Duodenal mucosa (tissue), 2 donors: ENCODE measurements around the gene SPRYD4.

Experiments used
- H3K27ac ChIP-seq: one replicate; pipeline ENCODE4 v1.7.0; 2013; ENCODE audit warnings: low read depth, low read length
- H3K27me3 ChIP-seq, 2 donors: one replicate each; pipeline ENCODE4 v1.7.0; 2013; ENCODE audit warnings: low read length in 2 of 2, control low read depth in 1 of 2; ENCODE audit not compliant: insufficient read depth in 2 of 2, control insufficient read depth in 1 of 2
- H3K36me3 ChIP-seq, 2 donors: one replicate each; pipeline ENCODE4 v1.7.0; 2013; ENCODE audit warnings: low read length in 2 of 2, control low read depth in 1 of 2; ENCODE audit not compliant: insufficient read depth in 2 of 2, control insufficient read depth in 1 of 2
- H3K4me1 ChIP-seq, 2 donors: one replicate each; pipeline ENCODE4 v1.7.0; 2013; ENCODE audit warnings: low read length in 2 of 2, control low read depth in 1 of 2; ENCODE audit not compliant: insufficient read depth in 2 of 2, control insufficient read depth in 1 of 2
- H3K4me3 ChIP-seq, 2 donors: one replicate each; pipeline ENCODE4 v1.7.0; 2013; ENCODE audit warnings: low read length in 2 of 2, low read depth in 1 of 2
- H3K9ac ChIP-seq, 2 donors: one replicate each; pipeline ENCODE4 v1.7.0; 2013; ENCODE audit warnings: low read length in 2 of 2, low read depth in 1 of 2
- H3K9me3 ChIP-seq, 2 donors: one replicate each; pipeline ENCODE4 v1.7.0; 2013; ENCODE audit warnings: low read length in 2 of 2, control low read depth in 1 of 2; ENCODE audit not compliant: control insufficient read depth in 1 of 2

Gene SPRYD4

DNA sequence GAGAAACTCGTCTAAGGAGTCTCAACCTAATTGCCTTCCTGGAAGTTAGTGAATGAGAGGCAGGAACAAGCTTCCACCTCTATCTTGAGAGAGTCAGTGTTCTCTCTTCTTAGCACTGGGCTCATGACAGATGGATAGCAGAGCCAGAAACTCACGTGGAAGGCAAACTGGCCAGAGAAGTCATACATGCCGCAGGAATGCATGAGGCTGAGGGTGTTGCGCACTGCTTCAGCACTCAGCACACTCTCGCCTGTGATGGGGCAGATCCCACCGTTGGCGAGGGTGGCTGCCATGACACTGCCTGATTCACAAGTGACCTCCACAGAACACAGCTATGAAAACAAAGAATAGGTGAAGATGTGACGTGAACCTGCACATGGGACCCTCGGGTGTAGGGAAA is 6.0 kb downstream of the SPRYD4 start:
- Histone ChIP-seq H3K4me1 (peaks cover 5 to 7% of the 10 kb centered on the region in 2 donors), H3K27ac (no peak overlapping the region), H3K9me3 (no peaks in the 10 kb centered on the region), H3K9ac (no peak overlapping the region), H3K27me3 (no peaks in the 10 kb centered on the region), H3K4me3 (no peak overlapping the region), H3K36me3 (peaks cover 0 to 17% of the 10 kb centered on the region in 2 donors)

- H3K9ac ChIP-seq: no peak overlapping the region
- H3K27ac ChIP-seq: no peak overlapping the region
- H3K4me1 ChIP-seq: no peaks in the 10 kb centered on the region
- H3K4me3 ChIP-seq: no peak overlapping the region
- no peaks in the 10 kb centered on the region for H3K27me3 ChIP-seq
- no peaks in the 10 kb centered on the region for H3K9me3 ChIP-seq
- H3K36me3 ChIP-seq: peaks cover 0 to 13% of the 10 kb centered on the region in 2 donors
These were observed 7.8 kb downstream of the SPRYD4 start for GRCh38 chr12:56476143-56476542.

GRCh38 chr12:56476972-56477432 is 8.6 kb downstream of the SPRYD4 start:
- no peaks in the 10 kb centered on the region for H3K4me1 ChIP-seq
- H3K27ac ChIP-seq: no peak overlapping the region
- no peak overlapping the region for H3K9ac ChIP-seq
- no peaks in the 10 kb centered on the region for H3K27me3 ChIP-seq
- H3K4me3 ChIP-seq: no peak overlapping the region
- no peaks in the 10 kb centered on the region for H3K9me3 ChIP-seq
- H3K36me3 ChIP-seq: peaks cover 0 to 11% of the 10 kb centered on the region in 2 donors

GRCh38 chr12:56477521-56478225 is 9.3 kb downstream of the SPRYD4 start:
- peaks cover 0 to 11% of the 10 kb centered on the region in 2 donors for H3K36me3 ChIP-seq
- H3K27me3 ChIP-seq: no peaks in the 10 kb centered on the region
- H3K9ac ChIP-seq: no peak overlapping the region
- H3K27ac ChIP-seq: no peak overlapping the region
- no peak overlapping the region for H3K4me3 ChIP-seq
- no peaks in the 10 kb centered on the region for H3K4me1 ChIP-seq
- H3K9me3 ChIP-seq: no peaks in the 10 kb centered on the region

DNA sequence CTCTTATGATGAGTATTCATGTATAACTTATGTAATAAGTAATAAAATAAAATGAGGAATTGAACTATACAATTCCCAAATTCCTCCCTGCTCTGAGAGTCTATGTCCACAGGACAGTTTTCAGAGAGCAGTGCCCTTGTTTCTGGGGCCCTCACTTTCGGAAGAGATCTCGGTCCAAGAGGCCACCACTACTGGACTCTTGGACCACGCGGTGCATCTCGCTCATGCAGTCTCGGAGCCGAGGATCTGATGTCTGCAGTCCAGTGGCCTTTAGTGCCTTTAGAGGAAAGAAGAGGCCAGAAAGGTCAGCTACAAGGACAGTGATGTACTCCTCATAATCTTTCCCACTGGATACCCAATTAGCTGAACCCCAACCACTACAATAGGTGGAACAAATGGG is 11.2 kb downstream of the SPRYD4 start:
- Histone ChIP-seq H3K4me1 (no peaks in the 10 kb centered on the region), H3K27ac (no peak overlapping the region), H3K4me3 (no peak overlapping the region), H3K9me3 (no peaks in the 10 kb centered on the region), H3K27me3 (no peaks in the 10 kb centered on the region), H3K36me3 (peaks cover 0 to 1% of the 10 kb centered on the region in 2 donors), H3K9ac (no peak overlapping the region)

DNA sequence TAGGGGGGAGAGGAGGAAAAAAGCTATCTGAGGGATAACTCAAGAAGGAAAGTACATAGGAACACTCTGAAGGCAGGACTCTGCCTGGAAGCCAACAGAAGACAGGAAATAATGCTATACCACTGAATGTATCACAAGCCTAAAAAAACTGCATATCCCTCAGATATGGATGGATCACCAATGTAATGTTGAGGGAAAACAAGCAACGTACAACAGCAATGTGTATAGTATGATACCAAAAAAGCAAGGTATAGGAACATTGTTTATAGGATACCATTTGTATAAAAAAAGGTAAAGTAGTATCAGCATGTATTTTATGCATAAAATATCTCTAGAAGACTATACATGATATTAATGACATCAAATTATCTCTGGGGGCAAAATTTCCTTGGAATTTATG is 16.2 kb downstream of the SPRYD4 start:
- H3K9ac ChIP-seq: no peak overlapping the region
- no peak overlapping the region for H3K27ac ChIP-seq
- H3K36me3 ChIP-seq: no peaks in the 10 kb centered on the region
- H3K27me3 ChIP-seq: no peaks in the 10 kb centered on the region
- peaks cover 12 to 13% of the 10 kb centered on the region in 2 donors for H3K4me1 ChIP-seq
- H3K4me3 ChIP-seq: no peak overlapping the region
- no peaks in the 10 kb centered on the region for H3K9me3 ChIP-seq

GRCh38 chr12:56486694-56487093 is 18.3 kb downstream of the SPRYD4 start:
- Histone ChIP-seq H3K27ac (no peak overlapping the region), H3K4me3 (no peak overlapping the region), H3K27me3 (peaks cover 0 to 4% of the 10 kb centered on the region in 2 donors), H3K4me1 (peaks cover 12 to 13% of the 10 kb centered on the region in 2 donors), H3K9ac (no peak overlapping the region), H3K9me3 (no peaks in the 10 kb centered on the region), H3K36me3 (no peaks in the 10 kb centered on the region)

GRCh38 chr12:56487448-56488040 is 19.2 kb downstream of the SPRYD4 start:
- Histone ChIP-seq H3K9me3 (no peaks in the 10 kb centered on the region), H3K9ac (peak overlapping the region; percentile 43 to 51), H3K27ac (no peak overlapping the region), H3K4me1 (peaks cover 12 to 13% of the 10 kb centered on the region in 2 donors), H3K36me3 (no peaks in the 10 kb centered on the region), H3K4me3 (peak overlapping the region; percentile 58 to 79), H3K27me3 (peaks cover 0 to 4% of the 10 kb centered on the region in 2 donors)

DNA sequence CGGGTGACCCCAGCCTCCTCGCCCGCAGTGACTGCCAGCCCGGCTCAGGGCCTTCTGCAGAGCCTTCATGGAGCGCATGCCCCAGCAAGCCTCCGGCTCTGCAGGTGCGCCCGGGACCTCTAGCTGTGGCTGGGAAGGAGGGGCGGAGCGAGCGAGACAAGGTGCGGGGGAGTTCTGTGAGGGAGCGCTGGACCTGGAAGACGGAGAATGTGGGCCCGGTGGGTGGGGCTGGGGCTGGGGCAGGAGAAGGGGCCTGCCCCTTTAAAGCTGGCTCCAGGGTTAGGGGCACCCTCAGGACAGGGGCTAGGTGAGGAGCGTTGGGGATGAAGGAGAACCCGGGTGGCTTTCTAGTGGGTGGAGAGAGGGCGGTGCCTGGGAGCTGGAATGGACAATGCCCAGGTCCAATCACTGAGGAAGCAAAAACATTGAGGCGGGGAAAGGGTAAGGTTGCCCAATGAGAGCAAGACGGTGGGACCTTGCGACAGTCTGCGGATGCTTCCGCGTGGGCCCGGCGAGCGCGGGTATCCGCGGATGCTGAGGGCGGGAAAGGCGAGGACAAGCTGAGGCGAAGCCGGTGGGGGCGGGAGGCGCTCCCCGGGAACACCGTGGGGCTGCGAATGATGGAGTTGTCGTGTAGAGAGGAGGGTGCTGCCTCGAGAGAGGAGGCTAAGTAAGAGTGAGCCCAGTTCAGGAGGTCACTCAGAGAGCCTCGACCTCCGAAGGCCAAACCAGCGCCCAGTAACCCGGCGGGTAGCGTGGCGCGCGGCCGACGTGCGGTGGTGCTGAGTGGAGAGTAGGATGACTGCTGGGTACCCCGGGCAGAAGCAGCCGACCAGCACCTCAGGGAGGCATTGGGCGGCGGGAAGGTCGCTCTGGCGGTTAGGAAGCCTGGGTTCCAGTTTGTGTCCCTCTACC is 19.9 kb downstream of the SPRYD4 start, which contains the start of gene GLS2:
TSS of gene GLS2 (minus strand) at position 121 of the 915 bp plus-strand sequence. CDS start at position 78, 43 bp downstream.
- Histone ChIP-seq H3K36me3 (no peaks in the 10 kb centered on the region), H3K4me1 (peaks cover 12 to 13% of the 10 kb centered on the region in 2 donors), H3K27ac (no peak within 1 kb of the TSS), H3K27me3 (peaks cover 0 to 4% of the 10 kb centered on the region in 2 donors), H3K9ac (peak within 1 kb of the TSS; percentile 43 to 51), H3K4me3 (peak within 1 kb of the TSS; percentile 58 to 79), H3K9me3 (no peaks in the 10 kb centered on the region)
